ENCODE measurements around the gene UNCX. TPM values are rescaled to one million over a fixed set of nuclear protein-coding genes. Genes with fewer than 3 reads are reported as not detected.
"Not testable (repeated sequence)": the region's sequence is repeated elsewhere in the genome, so short reads cannot be mapped to it uniquely, and the experiment has no call there.

UNCX gene
- total and polyA plus RNA-seq, 2 donors: not detected

- Histone ChIP-seq H3K27ac (ENCODE audit: low read depth) (no peak overlapping the region), H3K36me3 (ENCODE audit: insufficient read depth) (no peaks in the 10 kb centered on the region), H3K4me1 (ENCODE audit: insufficient read depth) (no peaks in the 10 kb centered on the region), H3K4me3 (ENCODE audit: low read depth, low read length) (no peak overlapping the region)
- WGBS: 62% methylated on average over 19 of the region's 19 CpGs
- DNase-seq (ENCODE audit: extremely low spot score): no peak
These were observed 28.1 kb upstream of the UNCX start for GRCh38 chr7:1204460-1205140.

- not testable (repeated sequence) for H3K4me1 ChIP-seq (ENCODE audit: insufficient read depth); DNase-seq (ENCODE audit: extremely low spot score); H3K36me3 ChIP-seq (ENCODE audit: insufficient read depth); H3K4me3 ChIP-seq (ENCODE audit: low read depth, low read length); H3K27ac ChIP-seq (ENCODE audit: low read depth)
- 83% methylated on average over 7 of the region's 7 CpGs for WGBS
These were observed 26.9 kb upstream of the UNCX start for GRCh38 chr7:1205742-1206141.

DNA sequence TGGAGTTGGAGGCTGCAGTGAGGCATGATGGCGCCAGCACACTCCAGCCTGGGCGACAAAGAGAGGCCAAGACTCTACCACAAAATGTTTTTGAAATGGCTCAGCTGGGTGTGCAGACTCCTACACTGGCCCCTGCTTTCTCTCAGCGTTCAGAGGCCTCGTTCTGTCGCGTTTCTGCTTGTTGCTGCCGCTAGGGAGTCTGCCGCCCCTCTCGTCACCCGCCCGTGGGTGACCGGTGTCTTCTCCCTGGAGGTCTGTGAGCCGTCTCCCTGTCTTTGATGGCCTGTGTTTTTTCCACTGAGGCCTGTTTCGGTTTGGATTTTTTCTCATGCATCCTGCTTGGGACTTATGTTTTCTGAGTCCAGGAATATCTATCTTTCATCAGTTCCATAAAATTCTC, 23.6 kb upstream of the UNCX start:
- 69% methylated on average over 14 of the region's 14 CpGs for WGBS
- Histone ChIP-seq H3K27ac (ENCODE audit: low read depth) (no peak overlapping the region), H3K4me1 (ENCODE audit: insufficient read depth) (no peaks in the 10 kb centered on the region), H3K36me3 (ENCODE audit: insufficient read depth) (no peaks in the 10 kb centered on the region), H3K4me3 (ENCODE audit: low read depth, low read length) (no peak overlapping the region)
- no peak for DNase-seq (ENCODE audit: extremely low spot score)

GRCh38 chr7:1210321-1210978, 22.2 kb upstream of the UNCX start:
- no peaks in the 10 kb centered on the region for H3K4me1 ChIP-seq (ENCODE audit: insufficient read depth)
- no peak overlapping the region for H3K27ac ChIP-seq (ENCODE audit: low read depth)
- H3K4me3 ChIP-seq (ENCODE audit: low read depth, low read length): no peak overlapping the region
- H3K36me3 ChIP-seq (ENCODE audit: insufficient read depth): no peaks in the 10 kb centered on the region
- WGBS: 8% methylated on average over 18 of the region's 18 CpGs
- DNase-seq (ENCODE audit: extremely low spot score): no peak

GRCh38 chr7:1210979-1211608, 21.6 kb upstream of the UNCX start:
- Histone ChIP-seq H3K27ac (ENCODE audit: low read depth) (no peak overlapping the region), H3K4me1 (ENCODE audit: insufficient read depth) (no peaks in the 10 kb centered on the region), H3K4me3 (ENCODE audit: low read depth, low read length) (no peak overlapping the region), H3K36me3 (ENCODE audit: insufficient read depth) (no peaks in the 10 kb centered on the region)
- WGBS: 20% methylated on average over 35 of the region's 35 CpGs
- DNase-seq (ENCODE audit: extremely low spot score): no peak

DNA sequence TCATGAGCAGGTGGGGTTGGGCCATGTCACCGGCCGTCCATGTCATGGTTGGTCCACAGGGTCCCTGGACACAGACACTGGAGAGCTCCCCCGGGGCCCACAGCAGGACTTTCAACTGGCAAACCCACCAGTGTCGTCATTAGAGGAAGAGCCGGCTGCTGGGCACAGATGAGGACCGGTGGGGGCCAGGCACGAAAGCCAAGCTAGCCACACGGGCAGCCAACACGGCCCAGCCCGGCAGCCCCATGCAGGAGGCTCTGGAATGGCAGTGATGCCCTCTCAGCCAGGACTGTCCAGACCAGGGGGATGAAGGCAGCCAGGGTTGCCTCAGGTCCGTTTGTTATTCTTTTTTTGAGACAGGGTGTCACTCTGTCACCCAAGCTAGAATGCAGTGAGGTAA, 21.1 kb upstream of the UNCX start:
- H3K4me3 ChIP-seq (ENCODE audit: low read depth, low read length): no peak overlapping the region
- no peaks in the 10 kb centered on the region for H3K36me3 ChIP-seq (ENCODE audit: insufficient read depth)
- no peaks in the 10 kb centered on the region for H3K4me1 ChIP-seq (ENCODE audit: insufficient read depth)
- no peak overlapping the region for H3K27ac ChIP-seq (ENCODE audit: low read depth)
- DNase-seq (ENCODE audit: extremely low spot score): no peak
- WGBS: 78% methylated on average over 11 of the region's 11 CpGs

- H3K4me1 ChIP-seq (ENCODE audit: insufficient read depth); H3K36me3 ChIP-seq (ENCODE audit: insufficient read depth); DNase-seq (ENCODE audit: extremely low spot score); H3K4me3 ChIP-seq (ENCODE audit: low read depth, low read length); H3K27ac ChIP-seq (ENCODE audit: low read depth): not testable (repeated sequence)
- 85% methylated on average over 5 of the region's 5 CpGs for WGBS
These were observed 20.6 kb upstream of the UNCX start for GRCh38 chr7:1212025-1212424.

- Histone ChIP-seq H3K27ac (ENCODE audit: low read depth) (no peak overlapping the region), H3K4me3 (ENCODE audit: low read depth, low read length) (no peak overlapping the region), H3K36me3 (ENCODE audit: insufficient read depth) (no peaks in the 10 kb centered on the region), H3K4me1 (ENCODE audit: insufficient read depth) (no peaks in the 10 kb centered on the region)
- DNase-seq (ENCODE audit: extremely low spot score): no peak
- 71% methylated on average over 18 of the region's 18 CpGs for WGBS
These were observed 18.2 kb upstream of the UNCX start for GRCh38 chr7:1214516-1214915.

GRCh38 chr7:1218541-1219165, 14.0 kb upstream of the UNCX start:
- Histone ChIP-seq H3K4me3 (ENCODE audit: low read depth, low read length) (no peak overlapping the region), H3K4me1 (ENCODE audit: insufficient read depth) (no peaks in the 10 kb centered on the region), H3K27ac (ENCODE audit: low read depth) (no peak overlapping the region), H3K36me3 (ENCODE audit: insufficient read depth) (no peaks in the 10 kb centered on the region)
- DNase-seq (ENCODE audit: extremely low spot score): no peak
- WGBS: 67% methylated on average over 24 of the region's 24 CpGs

- Histone ChIP-seq H3K4me3 (ENCODE audit: low read depth, low read length) (no peak overlapping the region), H3K27ac (ENCODE audit: low read depth) (no peak overlapping the region), H3K36me3 (ENCODE audit: insufficient read depth) (no peaks in the 10 kb centered on the region), H3K4me1 (ENCODE audit: insufficient read depth) (no peaks in the 10 kb centered on the region)
- DNase-seq (ENCODE audit: extremely low spot score): no peak
- WGBS: 54% methylated on average over 9 of the region's 9 CpGs
These were observed 13.2 kb upstream of the UNCX start for GRCh38 chr7:1219498-1219897.

DNA sequence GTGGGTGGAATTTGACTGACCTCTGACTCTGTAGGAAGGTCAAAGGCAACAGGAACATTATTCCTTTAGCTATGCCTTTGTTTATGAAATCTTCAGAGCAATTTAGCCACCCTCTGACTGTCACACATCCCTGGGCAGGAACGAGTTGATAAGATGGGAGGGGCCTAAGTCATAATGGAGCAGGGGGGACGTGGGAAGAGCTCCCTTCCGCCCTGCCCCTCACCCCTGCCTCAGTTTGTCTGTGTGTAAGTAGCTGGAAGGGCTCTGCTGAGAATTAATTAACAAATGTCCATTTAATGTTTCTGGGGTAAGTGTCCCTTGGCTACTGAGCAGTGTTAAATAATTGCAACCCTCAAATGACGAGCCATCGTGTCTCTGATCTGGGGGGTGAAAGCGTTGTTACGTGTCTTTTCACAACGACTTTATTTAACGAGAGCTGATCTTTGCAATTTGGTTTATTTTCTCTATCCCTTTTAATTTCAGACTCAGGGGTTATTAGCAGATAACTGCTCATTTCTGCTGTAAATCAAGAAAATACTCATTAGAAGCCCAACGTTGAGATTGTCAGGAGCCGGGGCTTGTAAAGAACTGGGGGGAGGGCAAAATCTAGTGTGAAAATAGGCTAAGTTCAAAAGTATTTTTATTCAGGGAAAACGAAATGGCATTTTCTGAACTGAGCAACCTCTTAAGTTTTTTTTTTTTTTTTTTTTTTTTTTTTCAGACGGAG, 12.5 kb upstream of the UNCX start:
- Histone ChIP-seq H3K36me3 (ENCODE audit: insufficient read depth) (no peaks in the 10 kb centered on the region), H3K4me1 (ENCODE audit: insufficient read depth) (no peaks in the 10 kb centered on the region), H3K4me3 (ENCODE audit: low read depth, low read length) (no peak overlapping the region), H3K27ac (ENCODE audit: low read depth) (no peak overlapping the region)
- no peak for DNase-seq (ENCODE audit: extremely low spot score)
- 45% methylated on average over 13 of the region's 13 CpGs for WGBS

GRCh38 chr7:1220977-1221745, 11.5 kb upstream of the UNCX start:
- WGBS: 40% methylated on average over 22 of the region's 22 CpGs
- no peak overlapping the region for H3K27ac ChIP-seq (ENCODE audit: low read depth)
- no peak for DNase-seq (ENCODE audit: extremely low spot score)
- H3K4me3 ChIP-seq (ENCODE audit: low read depth, low read length): no peak overlapping the region
- H3K4me1 ChIP-seq (ENCODE audit: insufficient read depth): no peaks in the 10 kb centered on the region
- no peaks in the 10 kb centered on the region for H3K36me3 ChIP-seq (ENCODE audit: insufficient read depth)

All from urinary bladder (tissue), 4 donors.